HEK293 (cell line): ENCODE measurements around the gene PLCXD1.

Experiments used
- CTCF ChIA-PET: fragments of 350-600 bp; formaldehyde crosslinking; extraction: SDS; loops from one replicate; lab custom pipeline; 2021; ENCODE audit warnings: antibody characterized with exemption; lab: Yijun Ruan, JAX
- POLR2A ChIA-PET: fragments of 300-600 bp; formaldehyde crosslinking; extraction: SDS; loops from one replicate; lab custom pipeline; 2020; ENCODE audit warnings: antibody characterized with exemption, inconsistent platforms; lab: Yijun Ruan, JAX
- H3K27ac ChIP-seq: fragments of 200-500 bp; sonication (Bioruptor generic); 2 replicates; pipeline ENCODE4 v1.5.1; 2014; ENCODE audit warnings: low read depth, low read length, control low read depth, inconsistent platforms; ENCODE audit errors: extremely low read depth
- H3K36me3 ChIP-seq, 2 experiments: fragments of 200-500 bp in 1 of 2; sonication (Bioruptor generic) in 1 of 2; 1 replicate in 1 of 2; 2 replicates in 1 of 2; pipeline ENCODE4 v1.5.1; 2014 to 2017; ENCODE audit warnings: inconsistent platforms in 2 of 2, low read length in 2 of 2; ENCODE audit not compliant: control insufficient read depth in 2 of 2, insufficient read depth in 1 of 2
- H3K4me1 ChIP-seq: fragments of 200-500 bp; sonication (Bioruptor generic); 2 replicates; pipeline ENCODE4 v1.5.1; 2014; ENCODE audit warnings: mild to moderate bottlenecking, low read length, inconsistent platforms; ENCODE audit not compliant: control insufficient read depth, insufficient read depth
- H3K4me3 ChIP-seq: 2 replicates; pipeline ENCODE4 v1.5.1; 2011; ENCODE audit warnings: low read depth, mild to moderate bottlenecking, control low read depth, low read length, moderate library complexity
- H3K9me3 ChIP-seq: fragments of 200-500 bp; sonication (Bioruptor generic); 2 replicates; pipeline ENCODE4 v1.5.1; 2014; ENCODE audit warnings: low read depth, low read length, inconsistent platforms; ENCODE audit not compliant: control insufficient read depth, insufficient read depth
- GLI4 ChIP-seq: fragments of 450-650 bp; formaldehyde crosslinking; IDR thresholded peaks from 2 replicates; pipeline ENCODE4 v1.5.1; 2016; ENCODE audit warnings: missing biosample characterization, missing genetic modification characterization
- KLF1 ChIP-seq: fragments of 450-650 bp; formaldehyde crosslinking; IDR thresholded peaks from 2 replicates; pipeline ENCODE4 v1.5.1; 2016; ENCODE audit warnings: missing biosample characterization, missing genetic modification characterization
- MYNN ChIP-seq: fragments of 450-650 bp; formaldehyde crosslinking; IDR thresholded peaks from 2 replicates; pipeline ENCODE4 v1.5.1; 2016; ENCODE audit warnings: missing biosample characterization, missing genetic modification characterization, borderline replicate concordance
- SALL2 ChIP-seq: fragments of 450-650 bp; formaldehyde crosslinking; IDR thresholded peaks from 2 replicates; pipeline ENCODE4 v1.5.0; 2017; ENCODE audit warnings: missing biosample characterization, mild to moderate bottlenecking, missing genetic modification characterization, borderline replicate concordance
- SP2 ChIP-seq: fragments of 450-650 bp; formaldehyde crosslinking; IDR thresholded peaks from 2 replicates; pipeline ENCODE4 v1.5.1; 2016; ENCODE audit warnings: missing biosample characterization, missing genetic modification characterization
- ZNF138 ChIP-seq: fragments of 450-650 bp; formaldehyde crosslinking; IDR thresholded peaks from 2 replicates; pipeline ENCODE4 v1.5.1; 2016; ENCODE audit warnings: missing biosample characterization, missing genetic modification characterization, borderline replicate concordance
- ZNF155 ChIP-seq: fragments of 450-650 bp; formaldehyde crosslinking; IDR thresholded peaks from 2 replicates; pipeline ENCODE4 v1.5.1; 2016; ENCODE audit warnings: missing biosample characterization, missing genetic modification characterization
- ZNF2 ChIP-seq: fragments of 450-650 bp; formaldehyde crosslinking; IDR thresholded peaks from 2 replicates; pipeline ENCODE4 v1.5.1; 2016; ENCODE audit warnings: missing biosample characterization, missing genetic modification characterization
- ZNF221 ChIP-seq: fragments of 450-650 bp; formaldehyde crosslinking; IDR thresholded peaks from 2 replicates; pipeline ENCODE4 v1.5.1; 2017; ENCODE audit warnings: missing biosample characterization, missing genetic modification characterization, borderline replicate concordance
- ZNF23 ChIP-seq: fragments of 450-650 bp; formaldehyde crosslinking; IDR thresholded peaks from 2 replicates; pipeline ENCODE4 v1.5.1; 2016; ENCODE audit warnings: missing biosample characterization, missing genetic modification characterization, borderline replicate concordance
- ZNF423 ChIP-seq: fragments of 450-650 bp; formaldehyde crosslinking; IDR thresholded peaks from 2 replicates; pipeline ENCODE4 v1.5.1; 2016; ENCODE audit warnings: missing biosample characterization, missing genetic modification characterization
- ZNF426 ChIP-seq: fragments of 450-650 bp; formaldehyde crosslinking; IDR thresholded peaks from 2 replicates; pipeline ENCODE4 v1.5.1; 2017; ENCODE audit warnings: missing biosample characterization, missing genetic modification characterization, mild to moderate bottlenecking, inconsistent platforms, moderate library complexity
- ZNF549 ChIP-seq: fragments of 450-650 bp; IDR thresholded peaks from 2 replicates; pipeline ENCODE4 v1.5.1; 2018; ENCODE audit warnings: missing biosample characterization, missing genetic modification characterization, mild to moderate bottlenecking, inconsistent platforms, moderate library complexity
- ZNF555 ChIP-seq: fragments of 450-650 bp; formaldehyde crosslinking; conservative IDR thresholded peaks from 2 replicates; pipeline ENCODE4 v1.5.1; 2017; ENCODE audit warnings: missing biosample characterization, mild to moderate bottlenecking, missing genetic modification characterization, inconsistent platforms
- ZNF623 ChIP-seq: fragments of 450-650 bp; formaldehyde crosslinking; IDR thresholded peaks from 2 replicates; pipeline ENCODE4 v1.5.1; 2016; ENCODE audit warnings: missing biosample characterization, missing genetic modification characterization
- ZNF660 ChIP-seq: fragments of 450-650 bp; IDR thresholded peaks from 2 replicates; pipeline ENCODE4 v1.5.1; 2018; ENCODE audit warnings: missing biosample characterization, mild to moderate bottlenecking, missing genetic modification characterization
- ZNF777 ChIP-seq: fragments of 450-650 bp; formaldehyde crosslinking; IDR thresholded peaks from 2 replicates; pipeline ENCODE4 v1.5.1; 2017; ENCODE audit warnings: missing biosample characterization, missing genetic modification characterization, borderline replicate concordance
- ZNF830 ChIP-seq: fragments of 450-650 bp; IDR thresholded peaks from 2 replicates; pipeline ENCODE4 v1.5.0; 2018; ENCODE audit warnings: missing biosample characterization, missing genetic modification characterization, low read depth, mild to moderate bottlenecking, moderate library complexity
- ZNF837 ChIP-seq: fragments of 450-650 bp; formaldehyde crosslinking; IDR thresholded peaks from 2 replicates; pipeline ENCODE4 v1.5.1; 2016; ENCODE audit warnings: missing biosample characterization, missing genetic modification characterization
- TF ChIP-seq, protein P1 (sequence below): fragments of 450-650 bp; formaldehyde crosslinking; IDR thresholded peaks from 2 replicates; pipeline ENCODE4 v1.5.1; 2016; ENCODE audit warnings: missing biosample characterization, missing genetic modification characterization, low read depth
- TF ChIP-seq, protein P2 (sequence below): fragments of 450-650 bp; formaldehyde crosslinking; IDR thresholded peaks from 2 replicates; pipeline ENCODE4; 2016; ENCODE audit warnings: missing biosample characterization, missing genetic modification characterization
- TF ChIP-seq, protein P3 (sequence below): fragments of 450-650 bp; formaldehyde crosslinking; IDR thresholded peaks from 2 replicates; pipeline ENCODE4 v1.5.1; 2016; ENCODE audit warnings: missing biosample characterization, missing genetic modification characterization, borderline replicate concordance
- TF ChIP-seq, protein P4 (sequence below): fragments of 450-650 bp; formaldehyde crosslinking; IDR thresholded peaks from 2 replicates; pipeline ENCODE4 v1.5.1; 2016; ENCODE audit warnings: missing biosample characterization, missing genetic modification characterization
- TF ChIP-seq, protein P5 (sequence below): fragments of 450-650 bp; formaldehyde crosslinking; IDR thresholded peaks from 2 replicates; pipeline ENCODE4 v1.5.1; 2016; ENCODE audit warnings: missing biosample characterization, missing genetic modification characterization
- TF ChIP-seq, protein P6 (sequence below): fragments of 450-650 bp; formaldehyde crosslinking; IDR thresholded peaks from 2 replicates; pipeline ENCODE4 v1.5.1; 2016; ENCODE audit warnings: missing biosample characterization, missing genetic modification characterization

The PLCXD1 gene

DNA sequence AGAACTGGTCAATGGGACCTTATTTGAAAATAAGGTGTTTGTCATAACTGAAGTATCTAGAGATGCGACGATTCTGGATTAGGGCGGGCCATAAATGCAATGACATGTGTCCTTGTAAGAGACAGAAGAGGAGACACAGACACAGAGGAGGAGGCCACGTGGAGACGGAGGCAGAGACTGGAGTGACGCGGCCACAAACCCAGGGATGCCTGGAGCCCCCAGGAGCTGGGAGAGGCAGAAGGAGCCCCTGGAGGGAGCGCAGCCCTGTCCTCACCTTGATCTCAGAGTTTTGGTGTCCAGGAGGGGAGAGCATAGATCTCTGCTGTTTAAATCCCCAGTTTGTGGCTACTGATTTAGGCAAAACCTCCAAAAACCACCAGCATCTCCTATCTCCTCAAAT, 32.4 kb downstream of the PLCXD1 start:
- Histone ChIP-seq H3K4me3 (no peak overlapping the region), H3K36me3 (peaks cover 13 to 64% of the 10 kb centered on the region in 2 experiments; a peak in 2 of 3 replicates), H3K4me1 (no peaks in the 10 kb centered on the region), H3K9me3 (no peaks in the 10 kb centered on the region), H3K27ac (no peak overlapping the region)
- CTCF ChIA-PET, result no interaction called here
- TF ChIP-seq ZNF423 (tag by site-specific recombination), result no peak
- TF ChIP-seq, protein P1, sequence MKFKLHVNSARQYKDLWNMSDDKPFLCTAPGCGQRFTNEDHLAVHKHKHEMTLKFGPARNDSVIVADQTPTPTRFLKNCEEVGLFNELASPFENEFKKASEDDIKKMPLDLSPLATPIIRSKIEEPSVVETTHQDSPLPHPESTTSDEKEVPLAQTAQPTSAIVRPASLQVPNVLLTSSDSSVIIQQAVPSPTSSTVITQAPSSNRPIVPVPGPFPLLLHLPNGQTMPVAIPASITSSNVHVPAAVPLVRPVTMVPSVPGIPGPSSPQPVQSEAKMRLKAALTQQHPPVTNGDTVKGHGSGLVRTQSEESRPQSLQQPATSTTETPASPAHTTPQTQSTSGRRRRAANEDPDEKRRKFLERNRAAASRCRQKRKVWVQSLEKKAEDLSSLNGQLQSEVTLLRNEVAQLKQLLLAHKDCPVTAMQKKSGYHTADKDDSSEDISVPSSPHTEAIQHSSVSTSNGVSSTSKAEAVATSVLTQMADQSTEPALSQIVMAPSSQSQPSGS (tag by site-specific recombination), result no peak
- no peak for TF ChIP-seq ZNF426 (tag by site-specific recombination)
- TF ChIP-seq ZNF23, result no peak
- TF ChIP-seq, protein P2, sequence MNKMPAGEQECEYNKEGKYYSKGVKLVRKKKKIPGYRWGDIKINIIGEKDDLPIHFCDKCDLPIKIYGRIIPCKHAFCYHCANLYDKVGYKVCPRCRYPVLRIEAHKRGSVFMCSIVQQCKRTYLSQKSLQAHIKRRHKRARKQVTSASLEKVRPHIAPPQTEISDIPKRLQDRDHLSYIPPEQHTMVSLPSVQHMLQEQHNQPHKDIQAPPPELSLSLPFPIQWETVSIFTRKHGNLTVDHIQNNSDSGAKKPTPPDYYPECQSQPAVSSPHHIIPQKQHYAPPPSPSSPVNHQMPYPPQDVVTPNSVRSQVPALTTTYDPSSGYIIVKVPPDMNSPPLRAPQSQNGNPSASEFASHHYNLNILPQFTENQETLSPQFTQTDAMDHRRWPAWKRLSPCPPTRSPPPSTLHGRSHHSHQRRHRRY, result no peak
- no peak for TF ChIP-seq ZNF623
- TF ChIP-seq ZNF660 (tag by site-specific recombination), result no peak
- no peak for TF ChIP-seq ZNF837 (tag by site-specific recombination)
- TF ChIP-seq, protein P3, sequence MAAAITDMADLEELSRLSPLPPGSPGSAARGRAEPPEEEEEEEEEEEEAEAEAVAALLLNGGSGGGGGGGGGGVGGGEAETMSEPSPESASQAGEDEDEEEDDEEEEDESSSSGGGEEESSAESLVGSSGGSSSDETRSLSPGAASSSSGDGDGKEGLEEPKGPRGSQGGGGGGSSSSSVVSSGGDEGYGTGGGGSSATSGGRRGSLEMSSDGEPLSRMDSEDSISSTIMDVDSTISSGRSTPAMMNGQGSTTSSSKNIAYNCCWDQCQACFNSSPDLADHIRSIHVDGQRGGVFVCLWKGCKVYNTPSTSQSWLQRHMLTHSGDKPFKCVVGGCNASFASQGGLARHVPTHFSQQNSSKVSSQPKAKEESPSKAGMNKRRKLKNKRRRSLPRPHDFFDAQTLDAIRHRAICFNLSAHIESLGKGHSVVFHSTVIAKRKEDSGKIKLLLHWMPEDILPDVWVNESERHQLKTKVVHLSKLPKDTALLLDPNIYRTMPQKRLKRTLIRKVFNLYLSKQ, result no peak
- TF ChIP-seq, protein P4, sequence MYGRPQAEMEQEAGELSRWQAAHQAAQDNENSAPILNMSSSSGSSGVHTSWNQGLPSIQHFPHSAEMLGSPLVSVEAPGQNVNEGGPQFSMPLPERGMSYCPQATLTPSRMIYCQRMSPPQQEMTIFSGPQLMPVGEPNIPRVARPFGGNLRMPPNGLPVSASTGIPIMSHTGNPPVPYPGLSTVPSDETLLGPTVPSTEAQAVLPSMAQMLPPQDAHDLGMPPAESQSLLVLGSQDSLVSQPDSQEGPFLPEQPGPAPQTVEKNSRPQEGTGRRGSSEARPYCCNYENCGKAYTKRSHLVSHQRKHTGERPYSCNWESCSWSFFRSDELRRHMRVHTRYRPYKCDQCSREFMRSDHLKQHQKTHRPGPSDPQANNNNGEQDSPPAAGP (tag by site-specific recombination), result no peak
- no peak for TF ChIP-seq ZNF555
- no peak for TF ChIP-seq ZNF221 (tag by site-specific recombination)
- TF ChIP-seq, protein P5, sequence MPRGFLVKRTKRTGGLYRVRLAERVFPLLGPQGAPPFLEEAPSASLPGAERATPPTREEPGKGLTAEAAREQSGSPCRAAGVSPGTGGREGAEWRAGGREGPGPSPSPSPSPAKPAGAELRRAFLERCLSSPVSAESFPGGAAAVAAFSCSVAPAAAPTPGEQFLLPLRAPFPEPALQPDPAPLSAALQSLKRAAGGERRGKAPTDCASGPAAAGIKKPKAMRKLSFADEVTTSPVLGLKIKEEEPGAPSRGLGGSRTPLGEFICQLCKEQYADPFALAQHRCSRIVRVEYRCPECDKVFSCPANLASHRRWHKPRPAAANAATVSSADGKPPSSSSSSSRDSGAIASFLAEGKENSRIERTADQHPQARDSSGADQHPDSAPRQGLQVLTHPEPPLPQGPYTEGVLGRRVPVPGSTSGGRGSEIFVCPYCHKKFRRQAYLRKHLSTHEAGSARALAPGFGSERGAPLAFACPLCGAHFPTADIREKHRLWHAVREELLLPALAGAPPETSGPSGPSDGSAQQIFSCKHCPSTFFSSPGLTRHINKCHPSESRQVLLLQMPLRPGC, result no peak
- TF ChIP-seq KLF1 (tag by site-specific recombination), result no peak
- no peak for TF ChIP-seq ZNF549 (tag by site-specific recombination)
- POLR2A ChIA-PET, result no interaction called here

DNA sequence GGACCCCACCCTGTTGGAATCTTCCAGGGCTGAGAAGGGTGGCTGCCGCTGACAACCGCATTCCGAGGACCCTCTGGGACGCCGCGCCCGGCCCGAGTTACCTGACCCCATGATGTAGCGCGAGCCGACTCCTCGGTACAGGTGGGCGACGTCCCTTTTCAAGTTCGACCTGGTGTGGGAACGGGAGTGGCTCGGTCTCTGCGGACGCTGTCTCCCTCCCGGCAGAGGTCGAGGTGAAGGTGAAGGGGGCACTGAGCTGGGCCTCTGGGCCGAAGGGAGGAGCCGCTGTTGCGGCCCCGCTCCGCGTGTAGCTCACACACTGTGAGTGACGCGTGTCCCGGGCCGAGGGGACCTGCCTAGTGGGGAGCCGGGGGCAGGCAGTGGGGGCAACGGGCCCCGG, 32.9 kb downstream of the PLCXD1 start:
- ChIA-PET POLR2A (no interaction called here), CTCF (no interaction called here)
- no peaks in the 10 kb centered on the region for H3K4me1 ChIP-seq
- H3K4me3 ChIP-seq, result no peak overlapping the region
- no peaks in the 10 kb centered on the region for H3K9me3 ChIP-seq
- peaks cover 11 to 62% of the 10 kb centered on the region in 2 experiments; a peak in 2 of 3 replicates for H3K36me3 ChIP-seq
- no peak overlapping the region for H3K27ac ChIP-seq
- TF ChIP-seq MYNN (tag by site-specific recombination), result no peak
- TF ChIP-seq GLI4 (tag by site-specific recombination), result no peak
- no peak for TF ChIP-seq ZNF155 (tag by site-specific recombination)
- TF ChIP-seq SALL2, result no peak
- TF ChIP-seq KLF1 (tag by site-specific recombination), result no peak
- TF ChIP-seq, protein P6, sequence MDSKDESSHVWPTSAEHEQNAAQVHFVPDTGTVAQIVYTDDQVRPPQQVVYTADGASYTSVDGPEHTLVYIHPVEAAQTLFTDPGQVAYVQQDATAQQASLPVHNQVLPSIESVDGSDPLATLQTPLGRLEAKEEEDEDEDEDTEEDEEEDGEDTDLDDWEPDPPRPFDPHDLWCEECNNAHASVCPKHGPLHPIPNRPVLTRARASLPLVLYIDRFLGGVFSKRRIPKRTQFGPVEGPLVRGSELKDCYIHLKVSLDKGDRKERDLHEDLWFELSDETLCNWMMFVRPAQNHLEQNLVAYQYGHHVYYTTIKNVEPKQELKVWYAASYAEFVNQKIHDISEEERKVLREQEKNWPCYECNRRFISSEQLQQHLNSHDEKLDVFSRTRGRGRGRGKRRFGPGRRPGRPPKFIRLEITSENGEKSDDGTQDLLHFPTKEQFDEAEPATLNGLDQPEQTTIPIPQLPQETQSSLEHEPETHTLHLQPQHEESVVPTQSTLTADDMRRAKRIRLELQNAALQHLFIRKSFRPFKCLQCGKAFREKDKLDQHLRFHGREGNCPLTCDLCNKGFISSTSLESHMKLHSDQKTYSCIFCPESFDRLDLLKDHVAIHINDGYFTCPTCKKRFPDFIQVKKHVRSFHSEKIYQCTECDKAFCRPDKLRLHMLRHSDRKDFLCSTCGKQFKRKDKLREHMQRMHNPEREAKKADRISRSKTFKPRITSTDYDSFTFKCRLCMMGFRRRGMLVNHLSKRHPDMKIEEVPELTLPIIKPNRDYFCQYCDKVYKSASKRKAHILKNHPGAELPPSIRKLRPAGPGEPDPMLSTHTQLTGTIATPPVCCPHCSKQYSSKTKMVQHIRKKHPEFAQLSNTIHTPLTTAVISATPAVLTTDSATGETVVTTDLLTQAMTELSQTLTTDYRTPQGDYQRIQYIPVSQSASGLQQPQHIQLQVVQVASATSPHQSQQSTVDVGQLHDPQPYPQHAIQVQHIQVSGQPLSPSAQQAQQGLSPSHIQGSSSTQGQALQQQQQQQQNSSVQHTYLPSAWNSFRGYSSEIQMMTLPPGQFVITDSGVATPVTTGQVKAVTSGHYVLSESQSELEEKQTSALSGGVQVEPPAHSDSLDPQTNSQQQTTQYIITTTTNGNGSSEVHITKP (tag by site-specific recombination), result no peak
- TF ChIP-seq, protein P4 (tag by site-specific recombination), result no peak
- no peak for TF ChIP-seq ZNF2 (tag by site-specific recombination)
- TF ChIP-seq ZNF138 (tag by site-specific recombination), result no peak
- TF ChIP-seq ZNF777 (tag by site-specific recombination), result no peak
- TF ChIP-seq SP2 (tag by site-specific recombination), result no peak
- no peak for TF ChIP-seq ZNF830
